Measurements from ENCODE around the gene CDC45. TPM values are rescaled to one million over a fixed set of nuclear protein-coding genes. Genes with fewer than 3 reads are reported as not detected.
"Not testable (repeated sequence)": the region's sequence is repeated elsewhere in the genome, so short reads cannot be mapped to it uniquely, and the experiment has no call there.

The CDC45 gene
- total and polyA plus RNA-seq, 2 donors (not counting 1 experiment from before 2014, with no cell fraction given): 3.8 to 12.0 TPM

- H3K9ac ChIP-seq (ENCODE audit: insufficient read depth, low read length): no peak overlapping the region
- no peaks in the 10 kb centered on the region for H3K79me2 ChIP-seq (ENCODE audit: control insufficient read depth, insufficient read depth, low read length)
- no peaks in the 10 kb centered on the region for H3K4me1 ChIP-seq (ENCODE audit: control insufficient read depth, extremely low read depth, insufficient read depth, low read length)
- no peak overlapping the region for H2AFZ ChIP-seq (ENCODE audit: low read length)
- no peaks in the 10 kb centered on the region for H3K36me3 ChIP-seq (ENCODE audit: control insufficient read depth, insufficient read depth, low read length)
- H3K4me2 ChIP-seq (ENCODE audit: extremely low read depth, insufficient read depth, low read length): no peak overlapping the region
- DNase-seq (ENCODE audit: low read depth in 2 of 2): peak; percentile 38 to 44
- TF ChIP-seq CTCF (conservative IDR thresholded peaks at IDR 0.05 in 1 of 2, IDR thresholded peaks at IDR 0.05 in 1 of 2; ENCODE audit: low read depth in 1 of 2, low read length in 2 of 2) (no peak), EZH2 (IDR thresholded peaks at IDR 0.05; ENCODE audit: low read length, missing control alignments) (no peak)
- peaks cover 10% of the 10 kb centered on the region for H3K27me3 ChIP-seq (ENCODE audit: control insufficient read depth, insufficient read depth, low read length)
- H3K27ac ChIP-seq (ENCODE audit: insufficient read depth, low read length): no peak overlapping the region
- no peak overlapping the region for H3K4me3 ChIP-seq (replicated peaks in 1 of 4; ENCODE audit: control extremely low read depth in 1 of 4, insufficient read depth in 1 of 4, low read depth in 3 of 4, low read length in 4 of 4)
- no peaks in the 10 kb centered on the region for H4K20me1 ChIP-seq (ENCODE audit: control insufficient read depth, extremely low read depth, insufficient read depth, low read length)
- H3K9me3 ChIP-seq (ENCODE audit: control insufficient read depth, insufficient read depth, low read depth, low read length): no peaks in the 10 kb centered on the region
Measured at GRCh38 chr22:19527861-19528417, 48.2 kb downstream of the CDC45 start.

- DNase-seq (ENCODE audit: low read depth in 2 of 2): no peak
- peaks cover 7% of the 10 kb centered on the region for H3K27me3 ChIP-seq (ENCODE audit: control insufficient read depth, insufficient read depth, low read length)
- TF ChIP-seq CTCF (conservative IDR thresholded peaks at IDR 0.05 in 1 of 2, IDR thresholded peaks at IDR 0.05 in 1 of 2; ENCODE audit: low read depth in 1 of 2, low read length in 2 of 2) (no peak), EZH2 (IDR thresholded peaks at IDR 0.05; ENCODE audit: low read length, missing control alignments) (no peak)
Measured at GRCh38 chr22:19529811-19530210, 50.1 kb downstream of the CDC45 start.

GRCh38 chr22:19530751-19531150, 51.0 kb downstream of the CDC45 start:
- H3K27me3 ChIP-seq (ENCODE audit: control insufficient read depth, insufficient read depth, low read length): peaks cover 7% of the 10 kb centered on the region
- H3K4me3 ChIP-seq (replicated peaks in 1 of 4; ENCODE audit: control extremely low read depth in 1 of 4, insufficient read depth in 1 of 4, low read depth in 3 of 4, low read length in 4 of 4): no peak overlapping the region
- H3K9ac ChIP-seq (ENCODE audit: insufficient read depth, low read length): no peak overlapping the region

More at GRCh38 chr22:19529811-19530210, 50.1 kb downstream of the CDC45 start:
- no peaks in the 10 kb centered on the region for H3K9me3 ChIP-seq (ENCODE audit: control insufficient read depth, insufficient read depth, low read depth, low read length)
- H3K4me1 ChIP-seq (ENCODE audit: control insufficient read depth, extremely low read depth, insufficient read depth, low read length): no peaks in the 10 kb centered on the region
- no peak overlapping the region for H2AFZ ChIP-seq (ENCODE audit: low read length)
- H3K4me2 ChIP-seq (ENCODE audit: extremely low read depth, insufficient read depth, low read length): no peak overlapping the region
- no peak overlapping the region for H3K4me3 ChIP-seq (replicated peaks in 1 of 4; ENCODE audit: control extremely low read depth in 1 of 4, insufficient read depth in 1 of 4, low read depth in 3 of 4, low read length in 4 of 4)
- H3K79me2 ChIP-seq (ENCODE audit: control insufficient read depth, insufficient read depth, low read length): no peaks in the 10 kb centered on the region
- no peak overlapping the region for H3K27ac ChIP-seq (ENCODE audit: insufficient read depth, low read length)
- no peaks in the 10 kb centered on the region for H4K20me1 ChIP-seq (ENCODE audit: control insufficient read depth, extremely low read depth, insufficient read depth, low read length)
- H3K9ac ChIP-seq (ENCODE audit: insufficient read depth, low read length): no peak overlapping the region
- H3K36me3 ChIP-seq (ENCODE audit: control insufficient read depth, insufficient read depth, low read length): no peaks in the 10 kb centered on the region

GRCh38 chr22:19531327-19531726, 51.6 kb downstream of the CDC45 start:
- H3K27ac ChIP-seq (ENCODE audit: insufficient read depth, low read length); H3K4me1 ChIP-seq (ENCODE audit: control insufficient read depth, extremely low read depth, insufficient read depth, low read length); H3K9ac ChIP-seq (ENCODE audit: insufficient read depth, low read length); H4K20me1 ChIP-seq (ENCODE audit: control insufficient read depth, extremely low read depth, insufficient read depth, low read length); H3K4me2 ChIP-seq (ENCODE audit: extremely low read depth, insufficient read depth, low read length); H3K27me3 ChIP-seq (ENCODE audit: control insufficient read depth, insufficient read depth, low read length); H2AFZ ChIP-seq (ENCODE audit: low read length); H3K9me3 ChIP-seq (ENCODE audit: control insufficient read depth, insufficient read depth, low read depth, low read length); H3K79me2 ChIP-seq (ENCODE audit: control insufficient read depth, insufficient read depth, low read length); H3K4me3 ChIP-seq (replicated peaks in 1 of 4; ENCODE audit: control extremely low read depth in 1 of 4, insufficient read depth in 1 of 4, low read depth in 3 of 4, low read length in 4 of 4); H3K36me3 ChIP-seq (ENCODE audit: control insufficient read depth, insufficient read depth, low read length); DNase-seq (ENCODE audit: low read depth in 2 of 2): not testable (repeated sequence)

More at GRCh38 chr22:19530751-19531150, 51.0 kb downstream of the CDC45 start:
- no peak overlapping the region for H3K27ac ChIP-seq (ENCODE audit: insufficient read depth, low read length)
- no peaks in the 10 kb centered on the region for H4K20me1 ChIP-seq (ENCODE audit: control insufficient read depth, extremely low read depth, insufficient read depth, low read length)
- H3K36me3 ChIP-seq (ENCODE audit: control insufficient read depth, insufficient read depth, low read length): no peaks in the 10 kb centered on the region
- H2AFZ ChIP-seq (ENCODE audit: low read length): no peak overlapping the region
- no peaks in the 10 kb centered on the region for H3K4me1 ChIP-seq (ENCODE audit: control insufficient read depth, extremely low read depth, insufficient read depth, low read length)
- H3K4me2 ChIP-seq (ENCODE audit: extremely low read depth, insufficient read depth, low read length): no peak overlapping the region
- TF ChIP-seq CTCF (conservative IDR thresholded peaks at IDR 0.05 in 1 of 2, IDR thresholded peaks at IDR 0.05 in 1 of 2; ENCODE audit: low read depth in 1 of 2, low read length in 2 of 2) (no peak), EZH2 (IDR thresholded peaks at IDR 0.05; ENCODE audit: low read length, missing control alignments) (no peak)
- no peaks in the 10 kb centered on the region for H3K9me3 ChIP-seq (ENCODE audit: control insufficient read depth, insufficient read depth, low read depth, low read length)
- no peak for DNase-seq (ENCODE audit: low read depth in 2 of 2)
- H3K79me2 ChIP-seq (ENCODE audit: control insufficient read depth, insufficient read depth, low read length): no peaks in the 10 kb centered on the region

All from fibroblast of lung (primary cell).